WTC11 (cell line): ENCODE data around the gene PHC2. TPM values are rescaled to one million over a fixed set of nuclear protein-coding genes. Genes with fewer than 3 reads are reported as not detected.
A peak's percentile ranks its signal among the peaks of the same experiment; 100 is the strongest.

Source experiments
- ATAC-seq: fragments of 200-7000 bp; cut with Tn5 transposase; 2 replicates; pipeline ENCODE4 v1.10.0; 2021; ENCODE audit warnings: mild to moderate bottlenecking, moderate library complexity
- CTCF ChIA-PET: fragments of 300-600 bp; sonication (Branson Sonifier 250); formaldehyde crosslinking; loops from one replicate; lab custom pipeline; 2021; ENCODE audit warnings: antibody characterized with exemption; lab: Charles Lee
- POLR2A ChIA-PET: fragments of 350-600 bp; sonication (Branson Sonifier 250); formaldehyde crosslinking; loops from one replicate; lab custom pipeline; 2021; ENCODE audit warnings: antibody characterized with exemption; lab: Charles Lee
- DNase-seq: peaks from one replicate; pipeline ENCODE4 v3.0.0; 2021; ENCODE audit warnings: low spot score
- H3K27ac Mint-ChIP-seq: 2 replicates; pipeline ENCODE4 v1.8.0; 2021; ENCODE audit warnings: mixed read lengths
- H3K27me3 Mint-ChIP-seq: 2 replicates; pipeline ENCODE4 v1.8.0; 2021; ENCODE audit warnings: low read depth, mild to moderate bottlenecking, moderate library complexity, mixed read lengths
- H3K36me3 Mint-ChIP-seq: 2 replicates; pipeline ENCODE4 v1.8.0; 2021; ENCODE audit warnings: mixed read lengths
- H3K4me1 Mint-ChIP-seq: 2 replicates; pipeline ENCODE4 v1.8.0; 2022; ENCODE audit warnings: mixed read lengths
- H3K4me3 Mint-ChIP-seq: 2 replicates; pipeline ENCODE4 v1.8.0; 2021; ENCODE audit warnings: mild to moderate bottlenecking, moderate library complexity, mixed read lengths
- H3K9me3 Mint-ChIP-seq: 2 replicates; pipeline ENCODE4 v1.8.0; 2021; ENCODE audit warnings: mixed read lengths
- ATF1 ChIP-seq: sonication (generic); formaldehyde crosslinking; IDR thresholded peaks from 2 replicates; pipeline ENCODE4 v1.8.1; 2023; ENCODE audit warnings: mild to moderate bottlenecking, moderate library complexity, missing genetic modification reagents
- CREB1 ChIP-seq: sonication (generic); formaldehyde crosslinking; IDR thresholded peaks from 2 replicates; pipeline ENCODE4 v1.8.0; 2023; ENCODE audit warnings: mild to moderate bottlenecking, missing genetic modification reagents
- E2F4 ChIP-seq: sonication (generic); formaldehyde crosslinking; IDR thresholded peaks from 2 replicates; pipeline ENCODE4 v1.8.1; 2022; ENCODE audit warnings: low read depth, mild to moderate bottlenecking, moderate library complexity, missing genetic modification reagents, borderline replicate concordance
- ELF4 ChIP-seq: sonication (generic); formaldehyde crosslinking; IDR thresholded peaks from 2 replicates; pipeline ENCODE4 v1.8.1; 2022; ENCODE audit warnings: low read depth, mild to moderate bottlenecking, moderate library complexity, missing genetic modification reagents
- ETV6 ChIP-seq: sonication (generic); formaldehyde crosslinking; IDR thresholded peaks from 2 replicates; pipeline ENCODE4 v1.8.1; 2022; ENCODE audit warnings: mild to moderate bottlenecking, missing genetic modification reagents
- FOXJ3 ChIP-seq: sonication (generic); formaldehyde crosslinking; IDR thresholded peaks from 2 replicates; pipeline ENCODE4 v1.9.0; 2021; ENCODE audit warnings: missing genetic modification reagents, mild to moderate bottlenecking, borderline replicate concordance
- FOXK1 ChIP-seq: sonication (generic); formaldehyde crosslinking; IDR thresholded peaks from 2 replicates; pipeline ENCODE4 v1.8.0; 2022; ENCODE audit warnings: mild to moderate bottlenecking, moderate library complexity, missing genetic modification reagents
- FOXP1 ChIP-seq: sonication (generic); formaldehyde crosslinking; IDR thresholded peaks from 2 replicates; pipeline ENCODE4 v1.8.0; 2022; ENCODE audit warnings: missing genetic modification reagents, mild to moderate bottlenecking, moderate library complexity, borderline replicate concordance
- FOXP4 ChIP-seq: sonication (generic); formaldehyde crosslinking; IDR thresholded peaks from 2 replicates; pipeline ENCODE4 v1.8.0; 2022; ENCODE audit warnings: mild to moderate bottlenecking, missing genetic modification reagents
- GABPB1 ChIP-seq: sonication (generic); formaldehyde crosslinking; IDR thresholded peaks from 2 replicates; pipeline ENCODE4 v1.8.1; 2023; ENCODE audit warnings: mild to moderate bottlenecking, missing genetic modification reagents
- HMGXB4 ChIP-seq: sonication (generic); formaldehyde crosslinking; IDR thresholded peaks from 2 replicates; pipeline ENCODE4 v1.8.1; 2023; ENCODE audit warnings: mild to moderate bottlenecking, moderate library complexity, missing genetic modification reagents
- MAX ChIP-seq: sonication (generic); formaldehyde crosslinking; IDR thresholded peaks from 2 replicates; pipeline ENCODE4 v1.8.0; 2022; ENCODE audit warnings: mild to moderate bottlenecking, missing genetic modification reagents
- MLX ChIP-seq: sonication (generic); formaldehyde crosslinking; IDR thresholded peaks from 2 replicates; pipeline ENCODE4 v1.8.1; 2023; ENCODE audit warnings: mild to moderate bottlenecking, missing genetic modification reagents, moderate library complexity
- NFE2L1 ChIP-seq: sonication (generic); formaldehyde crosslinking; IDR thresholded peaks from 2 replicates; pipeline ENCODE4 v1.8.1; 2023; ENCODE audit warnings: missing genetic modification reagents
- NR3C1 ChIP-seq: sonication (generic); formaldehyde crosslinking; conservative IDR thresholded peaks from 2 replicates; pipeline ENCODE4 v1.8.1; 2023; ENCODE audit warnings: low read depth, mild to moderate bottlenecking, missing genetic modification reagents
- RELA ChIP-seq: sonication (generic); formaldehyde crosslinking; IDR thresholded peaks from 2 replicates; pipeline ENCODE4 v1.8.1; 2022; ENCODE audit warnings: missing genetic modification reagents, mild to moderate bottlenecking, borderline replicate concordance
- SP1 ChIP-seq: sonication (generic); formaldehyde crosslinking; conservative IDR thresholded peaks from 2 replicates; pipeline ENCODE4 v1.8.1; 2022; ENCODE audit warnings: missing genetic modification reagents
- TEAD4 ChIP-seq: sonication (generic); formaldehyde crosslinking; IDR thresholded peaks from 2 replicates; pipeline ENCODE4 v1.8.0; 2022; ENCODE audit warnings: mild to moderate bottlenecking, missing genetic modification reagents
- ZMAT4 ChIP-seq: fragments of 250-450 bp; sonication (Bioruptor Pico); IDR thresholded peaks from 2 replicates; pipeline ENCODE4 v1.9.0; 2021; ENCODE audit warnings: mild to moderate bottlenecking
- ZNF219 ChIP-seq: sonication (generic); formaldehyde crosslinking; IDR thresholded peaks from 2 replicates; pipeline ENCODE4 v1.8.0; 2023; ENCODE audit warnings: missing genetic modification reagents, mild to moderate bottlenecking, borderline replicate concordance
- ZNF232 ChIP-seq: sonication (generic); formaldehyde crosslinking; IDR thresholded peaks from 2 replicates; pipeline ENCODE4 v1.8.0; 2022; ENCODE audit warnings: mild to moderate bottlenecking, missing genetic modification reagents
- ZNF281 ChIP-seq: sonication (generic); formaldehyde crosslinking; IDR thresholded peaks from 2 replicates; pipeline ENCODE4 v1.8.0; 2023; ENCODE audit warnings: mild to moderate bottlenecking, missing genetic modification reagents
- ZNF423 ChIP-seq: fragments of 250-450 bp; sonication (Bioruptor Pico); IDR thresholded peaks from 2 replicates; pipeline ENCODE4 v2.1.2; 2022; ENCODE audit warnings: mild to moderate bottlenecking, moderate library complexity
- ZNF425 ChIP-seq: fragments of 250-450 bp; sonication (Bioruptor Pico); conservative IDR thresholded peaks from 2 replicates; pipeline ENCODE4 v1.9.0; 2021; ENCODE audit warnings: mild to moderate bottlenecking
- total RNA-seq: library from RNA; stranded (reverse); gene quantifications from 3 replicates; pipeline ENCODE4 v1.2.3, GENCODE V29; 2021

PHC2 gene
- total RNA-seq, 1 experiment from 2014 or later = 7.0 TPM

- no peak for TF ChIP-seq E2F4
- TF ChIP-seq ETV6 = no peak
- no peak for TF ChIP-seq GABPB1 (CRISPR knock-in tag)
- no peak for TF ChIP-seq ZNF219 (CRISPR knock-in tag)
Observed at GRCh38 chr1:33343539-33343938, 87.4 kb downstream of the PHC2 start (continued).

- POLR2A ChIA-PET = interaction anchor here (1.0 to 1.3 kb wide), 2 partner anchors 15 to 190 kb away, joined by 3 read pairs; no protein-coding TSS in a partner anchor
- peak; percentile 68 for ATAC-seq
- peak; percentile 46 for DNase-seq
- peak; percentile 62; the same call in 1 of the 2 replicates for TF ChIP-seq MAX
- TF ChIP-seq ELF4 (CRISPR knock-in tag) = no peak
- TF ChIP-seq ZMAT4 (CRISPR knock-in tag) = no peak
- peak; percentile 86; the same call in 1 of the 2 replicates for TF ChIP-seq FOXP4 (CRISPR knock-in tag)
- TF ChIP-seq ZNF281 (CRISPR knock-in tag) = 0 out of 2 replicates have a peak, but pooled peaks have one; percentile 76
- TF ChIP-seq ZNF423 (CRISPR knock-in tag) = peak; percentile 81
- TF ChIP-seq ZNF219 (CRISPR knock-in tag) = no peak
- peak; percentile 87 for TF ChIP-seq FOXK1 (CRISPR knock-in tag)
- no peak for TF ChIP-seq MLX (CRISPR knock-in tag)
- no peak for TF ChIP-seq ZNF425 (CRISPR knock-in tag)
- TF ChIP-seq ZNF232 (CRISPR knock-in tag) = no peak
- no peak for TF ChIP-seq ATF1 (CRISPR knock-in tag)
- no peak for TF ChIP-seq RELA (CRISPR knock-in tag)
- TF ChIP-seq FOXP1 = 0 out of 2 replicates have a peak, but pooled peaks have one; percentile 45
- no peak for TF ChIP-seq FOXJ3 (CRISPR knock-in tag)
- TF ChIP-seq HMGXB4 (CRISPR knock-in tag) = no peak
- TF ChIP-seq ETV6 = peak; percentile 81
- no peak for TF ChIP-seq TEAD4 (CRISPR knock-in tag)
- TF ChIP-seq SP1 = peak; percentile 29; the same call in 1 of the 2 replicates
- no peak for TF ChIP-seq NR3C1 (CRISPR knock-in tag)
- TF ChIP-seq NFE2L1 (CRISPR knock-in tag) = 0 out of 2 replicates have a peak, but pooled peaks have one; percentile 40
- no peak for TF ChIP-seq CREB1 (CRISPR knock-in tag)
- TF ChIP-seq GABPB1 (CRISPR knock-in tag) = peak; percentile 81; the same call in 1 of the 2 replicates
Observed at GRCh38 chr1:33342041-33342723, 88.7 kb downstream of the PHC2 start.

More at GRCh38 chr1:33342041-33342723, 88.7 kb downstream of the PHC2 start:
- Mint-ChIP-seq H3K4me3 (peak overlapping the region; percentile 39), H3K27me3 (peaks cover 81% of the 10 kb centered on the region), H3K36me3 (no peaks in the 10 kb centered on the region), H3K27ac (0 out of 2 replicates have a peak overlapping the region, but pooled peaks have one; percentile 18), H3K9me3 (no peaks in the 10 kb centered on the region), H3K4me1 (peaks cover 63% of the 10 kb centered on the region)
- CTCF ChIA-PET = interaction anchor here (0.6 to 1.7 kb wide), 18 partner anchors 9 to 291 kb away, joined by 3 to 21 read pairs (median 3); no protein-coding TSS in a partner anchor
